Measurements from ENCODE around the gene NARF.

Gene NARF

DNA sequence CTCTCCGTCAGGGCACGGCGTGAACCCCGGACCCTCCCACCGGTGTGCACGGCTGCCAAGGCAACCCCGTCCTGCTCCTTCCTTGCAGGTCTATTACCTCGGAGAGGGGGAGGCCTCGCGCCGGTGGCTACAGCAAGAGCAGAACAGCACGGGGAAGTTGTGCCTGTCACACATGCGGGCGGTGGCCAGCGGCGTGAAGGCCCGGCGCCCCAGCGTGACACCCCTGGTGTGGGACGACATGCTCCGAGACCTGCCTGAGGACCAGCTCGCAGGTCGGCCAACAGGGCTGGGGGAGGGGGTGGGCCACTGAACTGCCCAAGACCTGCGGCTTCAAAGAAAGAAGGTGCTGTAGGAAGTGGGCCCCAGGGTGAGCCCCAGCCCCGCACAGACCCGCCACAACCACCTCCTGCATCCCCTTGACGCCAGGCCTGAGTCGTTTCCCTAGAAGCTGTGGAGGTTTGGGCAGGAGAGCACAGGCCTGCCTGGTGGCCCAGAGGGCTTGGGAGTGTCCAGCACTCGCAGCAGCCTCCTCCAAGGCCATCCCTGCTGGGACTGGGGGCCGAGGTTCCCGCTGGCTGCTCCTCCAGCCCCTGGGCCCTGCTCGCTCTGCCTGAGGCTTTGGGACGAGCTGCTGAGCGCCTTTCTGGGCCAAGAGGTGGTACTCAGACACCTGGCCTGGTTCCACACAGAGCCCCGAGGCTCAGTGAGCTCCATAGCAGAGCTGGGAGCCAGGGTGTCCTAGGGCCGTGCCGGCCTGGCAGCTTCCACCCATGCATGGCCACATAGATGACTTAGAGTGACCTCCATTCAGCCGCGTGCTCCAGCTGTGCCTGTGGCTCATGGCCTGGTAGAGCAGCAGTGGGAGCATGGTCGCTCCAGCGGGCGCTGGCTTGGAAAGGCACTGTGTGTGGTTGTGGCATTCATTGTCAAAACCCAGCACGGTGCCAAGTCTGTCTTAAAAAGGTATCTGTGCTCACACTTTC lies 22.6 kb upstream of the NARF start:
- TF ChIP-seq, protein P1, sequence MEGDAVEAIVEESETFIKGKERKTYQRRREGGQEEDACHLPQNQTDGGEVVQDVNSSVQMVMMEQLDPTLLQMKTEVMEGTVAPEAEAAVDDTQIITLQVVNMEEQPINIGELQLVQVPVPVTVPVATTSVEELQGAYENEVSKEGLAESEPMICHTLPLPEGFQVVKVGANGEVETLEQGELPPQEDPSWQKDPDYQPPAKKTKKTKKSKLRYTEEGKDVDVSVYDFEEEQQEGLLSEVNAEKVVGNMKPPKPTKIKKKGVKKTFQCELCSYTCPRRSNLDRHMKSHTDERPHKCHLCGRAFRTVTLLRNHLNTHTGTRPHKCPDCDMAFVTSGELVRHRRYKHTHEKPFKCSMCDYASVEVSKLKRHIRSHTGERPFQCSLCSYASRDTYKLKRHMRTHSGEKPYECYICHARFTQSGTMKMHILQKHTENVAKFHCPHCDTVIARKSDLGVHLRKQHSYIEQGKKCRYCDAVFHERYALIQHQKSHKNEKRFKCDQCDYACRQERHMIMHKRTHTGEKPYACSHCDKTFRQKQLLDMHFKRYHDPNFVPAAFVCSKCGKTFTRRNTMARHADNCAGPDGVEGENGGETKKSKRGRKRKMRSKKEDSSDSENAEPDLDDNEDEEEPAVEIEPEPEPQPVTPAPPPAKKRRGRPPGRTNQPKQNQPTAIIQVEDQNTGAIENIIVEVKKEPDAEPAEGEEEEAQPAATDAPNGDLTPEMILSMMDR (IDR thresholded peaks at IDR 0.05; ENCODE audit: insufficient read depth, low read length, poor library complexity, severe bottlenecking): no peak
- Histone ChIP-seq H3K27me3 (replicated peaks; ENCODE audit: control insufficient read depth, insufficient read depth, low read length) (no peaks in the 10 kb centered on the region), H3K4me3 (replicated peaks; ENCODE audit: low read depth, low read length) (no peak overlapping the region), H3K36me3 (ENCODE audit: control insufficient read depth, insufficient read depth, low read length) (no peaks in the 10 kb centered on the region; the same call in none of the 2 replicates)
- DNase-seq (ENCODE audit: extremely low read depth, insufficient read length): no peak

DNA sequence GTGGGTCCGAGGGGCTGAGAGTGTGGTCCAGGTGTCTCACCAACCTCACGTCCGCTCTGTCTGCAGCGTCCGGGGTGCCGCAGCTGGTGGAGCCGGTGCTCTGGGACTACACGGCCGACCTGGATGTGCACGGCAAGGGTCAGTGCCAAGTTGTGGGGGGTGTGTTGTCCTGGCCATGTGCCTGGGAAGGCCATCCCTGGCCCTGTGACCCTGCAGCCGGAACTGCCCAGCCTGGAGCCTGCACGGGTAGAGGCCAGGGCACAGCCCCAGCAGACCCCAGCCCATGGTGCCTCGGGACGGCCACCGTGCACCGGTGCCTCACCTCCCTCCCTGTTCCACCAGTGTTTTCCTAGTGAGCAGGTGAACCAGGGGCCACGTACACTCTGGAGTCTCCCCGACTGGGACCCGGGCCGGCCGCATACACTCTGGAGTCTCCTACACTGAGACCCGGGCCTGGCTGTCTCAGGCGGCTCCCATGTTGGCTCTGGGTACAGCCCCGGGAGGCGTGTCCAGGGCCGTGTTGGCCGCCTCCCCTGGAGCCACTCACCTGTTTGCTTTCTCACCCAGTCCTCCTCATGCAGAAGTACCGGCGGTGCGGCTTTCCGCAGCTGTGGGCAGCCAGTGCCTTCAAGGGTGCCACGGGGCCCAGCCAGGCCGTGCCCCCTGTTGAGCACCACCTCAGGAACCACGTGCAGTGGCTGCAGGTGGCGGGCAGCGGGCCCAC lies 21.8 kb upstream of the NARF start:
- TF ChIP-seq, protein P1 (IDR thresholded peaks at IDR 0.05; ENCODE audit: insufficient read depth, low read length, poor library complexity, severe bottlenecking): no peak
- peaks cover under 1% of the 10 kb centered on the region for H3K36me3 ChIP-seq (ENCODE audit: control insufficient read depth, insufficient read depth, low read length)

DNA sequence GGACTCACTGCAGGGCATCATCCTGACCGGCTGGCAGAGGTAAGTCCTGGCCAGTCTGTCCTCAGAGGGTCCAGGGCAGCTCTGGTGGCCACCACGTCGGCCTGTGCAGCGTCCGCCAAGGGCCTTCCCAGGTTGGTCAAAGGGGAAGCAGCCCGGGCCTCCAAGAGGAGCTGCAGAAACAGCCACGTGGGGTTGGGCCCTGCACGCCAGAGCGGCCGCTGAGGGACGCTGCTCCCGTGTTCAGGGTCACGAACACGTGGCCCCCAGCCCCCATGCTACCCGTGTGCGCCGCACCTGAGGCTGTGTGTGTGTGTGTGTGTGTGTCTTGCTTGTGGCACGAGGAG lies 21.2 kb upstream of the NARF start:
- H3K36me3 ChIP-seq (ENCODE audit: control insufficient read depth, insufficient read depth, low read length): peaks cover 4% of the 10 kb centered on the region

More for the DNA sequence above, 21.8 kb upstream of the NARF start:
- H3K4me3 ChIP-seq (replicated peaks; ENCODE audit: low read depth, low read length): no peak overlapping the region
- DNase-seq (ENCODE audit: extremely low read depth, insufficient read length): no peak
- H3K27me3 ChIP-seq (replicated peaks; ENCODE audit: control insufficient read depth, insufficient read depth, low read length): no peaks in the 10 kb centered on the region

DNA sequence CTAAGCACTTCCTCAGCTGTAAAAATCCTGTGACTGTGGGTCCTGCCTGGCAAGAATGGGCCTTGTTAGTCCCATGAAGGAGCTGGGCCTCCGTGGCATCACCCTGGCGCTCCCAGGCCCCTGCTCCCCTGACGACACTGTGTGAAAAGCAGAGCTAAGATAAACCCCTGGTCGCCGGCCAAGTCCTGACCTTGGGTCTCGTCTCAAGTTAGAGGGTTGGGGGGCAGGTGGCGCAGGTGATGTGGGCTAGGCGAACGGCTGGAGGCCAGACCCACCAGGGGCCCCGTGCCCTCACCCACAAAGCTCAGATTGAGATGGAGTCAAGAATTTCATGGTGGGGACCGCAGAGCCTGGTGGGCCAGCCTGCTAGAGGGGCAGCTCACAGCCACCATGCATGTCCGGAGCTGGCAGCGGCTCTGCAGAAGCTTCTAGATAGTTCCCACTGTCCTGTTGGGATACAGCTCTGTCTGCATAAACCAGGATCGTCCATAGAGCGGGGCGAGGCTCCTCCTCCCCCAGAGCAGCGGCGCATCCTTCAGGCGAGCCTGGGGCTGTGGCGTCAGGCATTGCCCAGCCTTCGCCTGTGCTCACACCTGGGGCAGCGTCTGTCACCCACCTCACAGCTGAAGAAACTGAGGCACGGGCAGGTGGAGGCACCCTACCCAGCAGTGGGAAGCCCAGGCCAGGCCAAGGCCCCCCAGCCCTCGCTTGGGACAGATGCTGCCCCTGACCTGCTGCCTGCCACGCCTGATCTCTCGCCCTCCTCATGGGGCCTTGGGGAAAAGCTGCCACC lies 19.9 kb upstream of the NARF start:
- peaks cover 13% of the 10 kb centered on the region for H3K36me3 ChIP-seq (ENCODE audit: control insufficient read depth, insufficient read depth, low read length)
- no peak for DNase-seq (ENCODE audit: extremely low read depth, insufficient read length)
- H3K4me3 ChIP-seq (replicated peaks; ENCODE audit: low read depth, low read length): no peak overlapping the region
- no peaks in the 10 kb centered on the region for H3K27me3 ChIP-seq (replicated peaks; ENCODE audit: control insufficient read depth, insufficient read depth, low read length)
- TF ChIP-seq, protein P1 (IDR thresholded peaks at IDR 0.05; ENCODE audit: insufficient read depth, low read length, poor library complexity, severe bottlenecking): no peak

More for the DNA sequence above, 21.2 kb upstream of the NARF start:
- TF ChIP-seq, protein P1 (IDR thresholded peaks at IDR 0.05; ENCODE audit: insufficient read depth, low read length, poor library complexity, severe bottlenecking): no peak
- Histone ChIP-seq H3K4me3 (replicated peaks; ENCODE audit: low read depth, low read length) (no peak overlapping the region), H3K27me3 (replicated peaks; ENCODE audit: control insufficient read depth, insufficient read depth, low read length) (no peaks in the 10 kb centered on the region)
- DNase-seq (ENCODE audit: extremely low read depth, insufficient read length): no peak

DNA sequence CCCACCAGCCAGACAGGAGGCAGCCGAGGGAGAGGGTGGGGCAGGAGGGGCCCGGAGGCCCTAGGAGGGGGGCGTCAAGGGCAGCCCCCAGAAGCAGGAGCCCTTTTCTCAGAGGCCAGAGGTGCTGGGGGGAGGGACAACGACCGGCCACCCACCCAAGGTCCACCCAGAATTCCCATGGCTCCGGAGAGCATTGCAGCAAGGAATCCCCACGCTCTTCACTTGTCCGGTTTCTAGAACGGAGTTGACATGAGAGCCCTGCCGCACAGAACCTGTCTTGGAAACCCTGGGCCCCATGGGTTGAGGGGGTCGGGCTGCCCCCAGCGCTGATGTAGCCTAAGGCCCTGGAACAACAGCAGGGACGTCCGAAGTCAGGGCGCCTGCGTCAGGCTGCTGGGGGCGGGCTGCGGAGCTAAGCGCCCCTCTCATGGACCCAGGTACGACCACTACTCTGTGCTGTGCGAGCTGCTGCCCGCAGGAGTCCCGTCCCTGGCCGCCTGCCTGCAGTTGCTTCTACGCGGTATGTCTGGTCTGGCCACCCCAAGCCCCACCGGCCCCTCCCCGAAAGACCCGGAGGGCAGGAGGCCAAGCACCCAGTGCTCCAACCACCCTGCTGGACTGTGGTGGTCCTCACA lies 19.2 kb upstream of the NARF start:
- Histone ChIP-seq H3K36me3 (ENCODE audit: control insufficient read depth, insufficient read depth, low read length) (peaks cover 19% of the 10 kb centered on the region), H3K27me3 (replicated peaks; ENCODE audit: control insufficient read depth, insufficient read depth, low read length) (no peaks in the 10 kb centered on the region), H3K4me3 (replicated peaks; ENCODE audit: low read depth, low read length) (no peak overlapping the region)
- no peak for DNase-seq (ENCODE audit: extremely low read depth, insufficient read length)
- TF ChIP-seq, protein P1 (IDR thresholded peaks at IDR 0.05; ENCODE audit: insufficient read depth, low read length, poor library complexity, severe bottlenecking): no peak

Data from GM06990 (cell line).